ENCODE measurements around the gene SLC6A15.

DNA sequence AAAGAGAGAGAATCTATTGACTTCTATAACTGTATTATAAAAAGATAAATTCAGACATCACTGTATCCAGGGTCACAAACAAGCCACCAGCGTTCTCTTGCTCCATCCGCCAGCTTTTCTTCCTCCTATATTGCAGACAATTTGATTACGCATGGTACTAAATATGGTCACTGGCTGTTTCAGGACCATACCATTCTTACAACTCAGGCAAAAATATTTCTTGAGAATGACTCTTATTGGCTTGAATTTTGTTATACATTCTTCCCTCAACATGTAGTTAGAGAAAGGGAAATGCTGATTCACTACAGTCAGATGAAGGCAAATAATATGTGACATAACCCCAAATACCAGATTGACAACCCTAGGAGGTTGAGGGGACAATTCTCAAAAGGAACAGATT lies 101.3 kb downstream of the SLC6A15 start:
- TF ChIP-seq, protein P1, sequence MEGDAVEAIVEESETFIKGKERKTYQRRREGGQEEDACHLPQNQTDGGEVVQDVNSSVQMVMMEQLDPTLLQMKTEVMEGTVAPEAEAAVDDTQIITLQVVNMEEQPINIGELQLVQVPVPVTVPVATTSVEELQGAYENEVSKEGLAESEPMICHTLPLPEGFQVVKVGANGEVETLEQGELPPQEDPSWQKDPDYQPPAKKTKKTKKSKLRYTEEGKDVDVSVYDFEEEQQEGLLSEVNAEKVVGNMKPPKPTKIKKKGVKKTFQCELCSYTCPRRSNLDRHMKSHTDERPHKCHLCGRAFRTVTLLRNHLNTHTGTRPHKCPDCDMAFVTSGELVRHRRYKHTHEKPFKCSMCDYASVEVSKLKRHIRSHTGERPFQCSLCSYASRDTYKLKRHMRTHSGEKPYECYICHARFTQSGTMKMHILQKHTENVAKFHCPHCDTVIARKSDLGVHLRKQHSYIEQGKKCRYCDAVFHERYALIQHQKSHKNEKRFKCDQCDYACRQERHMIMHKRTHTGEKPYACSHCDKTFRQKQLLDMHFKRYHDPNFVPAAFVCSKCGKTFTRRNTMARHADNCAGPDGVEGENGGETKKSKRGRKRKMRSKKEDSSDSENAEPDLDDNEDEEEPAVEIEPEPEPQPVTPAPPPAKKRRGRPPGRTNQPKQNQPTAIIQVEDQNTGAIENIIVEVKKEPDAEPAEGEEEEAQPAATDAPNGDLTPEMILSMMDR (conservative IDR thresholded peaks at IDR 0.05; ENCODE audit: low read depth, low read length): no peak
- no peak for TF ChIP-seq EZH2 (IDR thresholded peaks at IDR 0.05; ENCODE audit: borderline replicate concordance, low read depth, low read length, poor library complexity, severe bottlenecking)
